ENCODE data around the gene PFKL.

- no peak for TF ChIP-seq CTCF (optimal IDR thresholded peaks at IDR 0.05 in 1 of 3, IDR thresholded peaks at IDR 0.05 in 1 of 3, conservative IDR thresholded peaks at IDR 0.05 in 1 of 3; ENCODE audit: extremely low read depth in 1 of 3, insufficient read depth in 2 of 3, low read length in 3 of 3)
- TF ChIP-seq EZH2 (IDR thresholded peaks at IDR 0.05; ENCODE audit: low read length), result no peak
These were observed 26.4 kb downstream of the PFKL start for GRCh38 chr21:44326272-44326647.

Measured in keratinocyte (primary cell).